Neural cell (in vitro differentiated cells): ENCODE measurements around the gene ZNF483. TPM values are rescaled to one million over a fixed set of nuclear protein-coding genes. Genes with fewer than 3 reads are reported as not detected.

Experiments
- H2AFZ ChIP-seq: fragments of 200-600, 300-800 bp; sonication (generic), shearing (Covaris generic); 2 replicates; pipeline ENCODE4 v1.6.0; 2014; ENCODE audit warnings: low read depth, mild to moderate bottlenecking, antibody characterized with exemption, low read length, moderate library complexity
- H3F3A ChIP-seq: fragments of 200-600 bp; shearing (Covaris generic); 2 replicates; pipeline ENCODE4 v1.6.1; 2016; ENCODE audit warnings: mild to moderate bottlenecking, moderate library complexity, mixed read lengths, antibody characterized with exemption, low read length; ENCODE audit not compliant: insufficient read depth, poor library complexity, severe bottlenecking
- H3K27ac ChIP-seq: fragments of 200-600, 300-800 bp; sonication (generic), shearing (Covaris generic); 2 replicates; pipeline ENCODE4 v1.5.1; 2014; ENCODE audit warnings: mild to moderate bottlenecking, low read length, moderate library complexity
- H3K27me3 ChIP-seq: fragments of 300-800, 200-600 bp; sonication (generic), shearing (Covaris generic); 2 replicates; pipeline ENCODE4 v1.6.0; 2014; ENCODE audit warnings: mild to moderate bottlenecking, low read depth, low read length, moderate library complexity; ENCODE audit not compliant: insufficient read depth
- H3K36me3 ChIP-seq: fragments of 300-800, 200-600 bp; sonication (generic), shearing (Covaris generic); 2 replicates; pipeline ENCODE4 v1.5.1; 2014; ENCODE audit warnings: mild to moderate bottlenecking, antibody characterized with exemption, low read length, moderate library complexity; ENCODE audit not compliant: insufficient read depth
- H3K4me2 ChIP-seq: fragments of 300-800, 200-600 bp; sonication (generic), shearing (Covaris generic); 2 replicates; pipeline ENCODE4 v1.6.0; 2014; ENCODE audit warnings: mild to moderate bottlenecking, low read length
- H3K4me3 ChIP-seq: fragments of 300-800, 200-600 bp; sonication (generic), shearing (Covaris generic); 2 replicates; pipeline ENCODE4 v1.5.1; 2014; ENCODE audit warnings: mild to moderate bottlenecking, low read length, moderate library complexity
- H3K79me2 ChIP-seq: fragments of 200-600 bp; shearing (Covaris generic); replicated peaks from 2 replicates; pipeline ENCODE4 v1.6.0; 2014; ENCODE audit warnings: mild to moderate bottlenecking, low read length, moderate library complexity; ENCODE audit not compliant: insufficient read depth
- H3K9ac ChIP-seq: fragments of 300-800, 200-600 bp; sonication (generic), shearing (Covaris generic); 2 replicates; pipeline ENCODE4 v1.6.1; 2016; ENCODE audit warnings: mild to moderate bottlenecking, low read length, mixed read lengths
- H3K9me2 ChIP-seq: fragments of 200-600 bp; shearing (Covaris generic); 2 replicates; pipeline ENCODE4 v1.6.1; 2016; ENCODE audit warnings: mild to moderate bottlenecking, low read length, mixed read lengths; ENCODE audit not compliant: insufficient read depth
- H3K9me3 ChIP-seq: fragments of 200-600, 300-800 bp; sonication (generic), shearing (Covaris generic); 2 replicates; pipeline ENCODE4 v1.6.1; 2016; ENCODE audit warnings: mild to moderate bottlenecking, mixed run types, low read length, moderate library complexity, mixed read lengths
- H4K20me1 ChIP-seq: fragments of 200-600 bp; shearing (Covaris generic); 2 replicates; pipeline ENCODE4 v1.6.1; 2016; ENCODE audit warnings: mild to moderate bottlenecking, mixed run types; ENCODE audit not compliant: insufficient read depth
- CTCF ChIP-seq: fragments of 450-650 bp; IDR thresholded peaks from 2 replicates; pipeline ENCODE4 v1.5.1; 2014; ENCODE audit warnings: antibody characterized with exemption, mild to moderate bottlenecking, moderate library complexity; ENCODE audit not compliant: poor library complexity, severe bottlenecking
- EP300 ChIP-seq: fragments of 450-650 bp; conservative IDR thresholded peaks from 2 replicates; pipeline ENCODE4 v1.6.1; 2014; ENCODE audit warnings: antibody characterized with exemption, mild to moderate bottlenecking, moderate library complexity; ENCODE audit not compliant: poor library complexity, severe bottlenecking
- EZH2 ChIP-seq: fragments of 200-600, 300-800 bp; shearing (Covaris generic), sonication (generic); IDR thresholded peaks from 2 replicates; pipeline ENCODE4 v1.6.1; 2014; ENCODE audit warnings: antibody characterized with exemption, low read length, borderline replicate concordance, mild to moderate bottlenecking; ENCODE audit not compliant: insufficient read depth, poor library complexity, severe bottlenecking
- MXI1 ChIP-seq: fragments of 450-650 bp; conservative IDR thresholded peaks from 2 replicates; pipeline ENCODE4 v1.6.1; 2014; ENCODE audit warnings: antibody characterized with exemption, mild to moderate bottlenecking; ENCODE audit not compliant: poor library complexity, severe bottlenecking
- POLR2AphosphoS5 ChIP-seq: IDR thresholded peaks from 2 replicates; pipeline ENCODE4 v1.6.1; 2012
- RAD21 ChIP-seq: fragments of 450-650 bp; conservative IDR thresholded peaks from 2 replicates; pipeline ENCODE4 v1.6.1; 2014; ENCODE audit warnings: antibody characterized with exemption, mild to moderate bottlenecking, moderate library complexity
- REST ChIP-seq: IDR thresholded peaks from 2 replicates; pipeline ENCODE4 v1.6.1; 2012; ENCODE audit warnings: borderline replicate concordance
- SMC3 ChIP-seq: fragments of 450-650 bp; conservative IDR thresholded peaks from 2 replicates; pipeline ENCODE4 v1.6.1; 2014; ENCODE audit warnings: antibody characterized with exemption, mild to moderate bottlenecking, moderate library complexity; ENCODE audit not compliant: poor library complexity
- TAF1 ChIP-seq: IDR thresholded peaks from 2 replicates; pipeline ENCODE4 v1.6.1; 2012; ENCODE audit warnings: low read depth
- polyA plus RNA-seq: library from polyadenylated mRNA; depleted of rRNA; stranded (reverse); fragments of >200 nt; gene quantifications from 2 replicates; pipeline ENCODE4 v1.2.3, GENCODE V29; 2014

ZNF483 gene
- polyA plus RNA-seq, 1 donor from 2014 or later = 2.9 TPM

GRCh38 chr9:111601237-111602018 lies 76.4 kb downstream of the ZNF483 start:
- Histone ChIP-seq H3K27me3 (peaks cover 31% of the 10 kb centered on the region), H3K9me3 (no peaks in the 10 kb centered on the region), H3K9me2 (no peaks in the 10 kb centered on the region), H3K27ac (no peak overlapping the region), H4K20me1 (no peaks in the 10 kb centered on the region), H3K9ac (no peak overlapping the region), H2AFZ (no peak overlapping the region), H3K4me2 (no peak overlapping the region), H3K79me2 (no peaks in the 10 kb centered on the region), H3K4me3 (no peak overlapping the region), H3F3A (no peaks in the 10 kb centered on the region), H3K36me3 (no peaks in the 10 kb centered on the region)
- no peak for TF ChIP-seq RAD21
- no peak for TF ChIP-seq EP300
- no peak for TF ChIP-seq CTCF
- no peak for TF ChIP-seq EZH2
- no peak for TF ChIP-seq SMC3
- TF ChIP-seq MXI1 = no peak
- TF ChIP-seq POLR2AphosphoS5 = no peak

- Histone ChIP-seq H4K20me1 (no peaks in the 10 kb centered on the region), H3K4me3 (no peak overlapping the region), H3K27me3 (peaks cover 23% of the 10 kb centered on the region), H3K9ac (no peak overlapping the region), H3K4me2 (no peak overlapping the region), H3K27ac (no peak overlapping the region), H3K9me2 (no peaks in the 10 kb centered on the region), H3K9me3 (no peaks in the 10 kb centered on the region), H3K36me3 (no peaks in the 10 kb centered on the region), H3K79me2 (no peaks in the 10 kb centered on the region), H3F3A (no peaks in the 10 kb centered on the region), H2AFZ (no peak overlapping the region)
- TF ChIP-seq MXI1 (no peak), POLR2AphosphoS5 (no peak), SMC3 (no peak), TAF1 (no peak)
Measured at GRCh38 chr9:111603041-111603440, 78.1 kb downstream of the ZNF483 start.

GRCh38 chr9:111604054-111604615 lies 79.2 kb downstream of the ZNF483 start:
- Histone ChIP-seq H2AFZ (no peak overlapping the region), H3K4me3 (no peak overlapping the region), H3K36me3 (no peaks in the 10 kb centered on the region), H3F3A (no peaks in the 10 kb centered on the region), H3K9me3 (no peaks in the 10 kb centered on the region), H3K9me2 (no peaks in the 10 kb centered on the region), H3K9ac (no peak overlapping the region), H3K27ac (no peak overlapping the region), H3K27me3 (peaks cover 12% of the 10 kb centered on the region), H3K79me2 (no peaks in the 10 kb centered on the region), H4K20me1 (no peaks in the 10 kb centered on the region), H3K4me2 (no peak overlapping the region)
- TF ChIP-seq EZH2 (no peak), SMC3 (no peak), RAD21 (no peak), EP300 (no peak), POLR2AphosphoS5 (no peak), TAF1 (no peak), REST (no peak), CTCF (no peak)
